NCI-H2171 treated with DMSO at 0.1 percent for 48 hours (cell line): ENCODE measurements around the gene GCGR.

ENCODE experiments used
- DNase-seq: peaks from one replicate; lab custom pipeline; 2025; lab: John Stamatoyannopoulos, UW

GCGR gene

GRCh38 chr17:81849457-81849856 is 45.5 kb downstream of the GCGR start:
- DNase-seq: no peak

GRCh38 chr17:81851423-81851822 is 47.5 kb downstream of the GCGR start:
- no peak for DNase-seq

GRCh38 chr17:81852237-81852636 is 48.3 kb downstream of the GCGR start:
- no peak for DNase-seq

DNA sequence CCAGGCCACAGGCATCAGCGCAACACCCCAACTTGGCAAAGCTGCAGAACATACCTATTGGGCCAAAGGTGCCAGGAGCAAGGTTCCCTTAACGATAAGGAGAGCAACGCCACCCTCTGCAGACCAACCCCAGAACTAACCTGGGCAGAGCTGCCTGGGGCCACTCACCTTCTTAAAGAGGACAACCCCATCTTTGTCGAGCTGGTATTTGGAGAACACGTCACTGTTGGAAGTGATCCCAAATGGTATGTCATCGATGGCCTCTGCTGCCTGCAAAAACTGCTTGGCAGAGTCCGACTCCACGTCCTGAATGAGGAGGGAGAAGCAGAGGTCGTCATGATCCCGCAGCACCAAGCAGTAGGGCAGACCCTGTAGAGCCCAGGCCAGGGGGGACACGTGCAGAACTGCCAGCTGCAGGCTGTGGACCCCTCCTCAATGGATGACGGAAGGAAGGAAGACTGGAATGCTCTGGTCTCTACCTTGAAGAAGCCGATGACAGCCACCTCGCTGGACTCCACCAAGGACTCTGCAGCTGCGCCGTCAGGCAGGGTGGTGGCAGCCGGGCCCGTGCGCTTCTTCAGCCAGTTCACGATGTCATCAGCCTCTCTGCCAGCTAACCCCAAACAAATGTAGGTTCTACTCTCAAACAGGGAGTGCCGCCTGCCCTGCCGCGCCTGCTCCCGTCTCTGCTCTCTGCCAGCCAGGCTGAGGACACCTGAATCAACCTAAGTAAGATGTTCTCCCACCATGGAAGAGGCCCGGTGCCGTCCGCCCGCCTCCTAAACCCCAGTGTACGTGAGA is 51.2 kb downstream of the GCGR start:
- no peak for DNase-seq

DNA sequence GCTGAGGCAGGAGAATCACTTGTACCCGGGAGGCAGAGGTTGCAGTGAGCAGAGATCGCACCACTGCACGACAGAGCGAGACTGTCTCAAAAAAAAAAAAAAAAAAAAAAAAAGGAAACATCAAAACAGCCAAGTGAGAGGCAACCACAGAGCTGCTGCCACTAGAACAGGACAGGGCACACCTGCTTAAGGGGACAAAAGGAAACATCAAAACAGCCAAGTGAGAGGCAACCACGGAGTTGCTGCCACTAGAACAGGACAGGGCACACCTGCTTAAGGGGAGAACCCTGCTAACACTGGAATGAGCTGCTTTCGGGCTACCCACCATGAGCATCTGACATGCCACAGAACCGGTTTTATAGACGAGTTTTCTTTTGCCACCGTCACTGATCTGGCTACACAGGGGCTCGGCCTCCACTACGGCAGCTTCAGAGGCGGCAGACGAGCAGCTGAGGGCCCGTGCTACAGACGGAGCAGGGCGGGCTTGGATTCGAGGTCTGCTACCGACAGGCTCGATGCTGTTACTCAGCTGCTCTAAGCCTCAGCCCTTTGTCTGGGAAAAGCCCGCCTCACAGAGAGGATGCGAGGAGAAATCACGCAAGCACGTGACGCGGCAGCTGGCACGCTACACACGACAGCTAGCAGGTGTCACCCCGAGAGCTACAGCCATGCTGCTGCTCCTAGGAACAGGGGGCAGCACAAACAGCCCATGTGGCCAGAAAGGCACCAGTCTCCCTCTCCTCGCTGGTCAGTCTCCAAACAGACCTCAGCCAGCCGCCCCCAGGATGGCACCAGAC is 54.4 kb downstream of the GCGR start:
- DNase-seq: no peak

DNA sequence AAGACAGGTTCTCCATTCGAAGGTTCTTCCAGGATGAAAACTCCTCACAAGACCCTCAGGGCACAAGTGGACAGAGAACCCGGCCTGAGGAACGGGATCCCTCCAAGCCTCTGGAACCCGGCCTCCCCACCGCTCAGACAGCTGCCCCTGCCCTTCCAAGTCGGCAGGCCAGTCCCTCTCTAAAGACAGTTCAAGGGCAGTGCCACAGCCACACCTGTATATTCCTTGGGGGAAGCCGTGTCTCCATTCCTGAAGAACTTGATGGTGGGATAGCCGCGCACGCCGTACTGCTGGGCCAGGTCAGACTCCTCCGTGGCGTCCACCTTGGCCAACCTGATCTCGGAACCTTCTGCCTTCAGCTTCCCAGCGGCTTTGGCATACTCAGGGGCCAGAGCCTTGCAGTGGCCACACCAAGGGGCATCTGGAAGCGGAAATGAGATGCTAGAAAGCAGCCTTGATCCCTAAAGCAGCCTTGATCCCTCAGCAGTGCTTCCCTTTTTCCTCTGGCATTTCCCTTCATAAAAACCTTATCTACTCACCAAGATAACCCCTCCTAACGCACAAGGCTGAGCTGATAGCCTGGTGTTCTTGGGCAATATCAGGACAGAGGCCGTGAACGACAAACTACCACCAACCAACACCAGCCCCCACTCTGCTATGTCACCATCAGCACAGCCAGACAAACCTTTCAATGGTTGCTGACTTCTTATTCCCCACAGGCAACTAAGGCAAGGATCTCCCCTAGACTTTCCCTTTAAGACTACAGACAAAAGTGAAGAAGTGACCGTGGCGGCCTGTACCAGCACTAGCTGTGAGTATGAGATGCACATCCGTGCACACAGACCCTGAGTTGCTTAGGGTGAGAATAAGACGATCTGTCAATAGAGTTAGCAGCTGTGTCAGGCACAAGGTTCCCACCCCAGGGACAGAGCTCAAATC is 55.3 kb downstream of the GCGR start:
- no peak for DNase-seq

DNA sequence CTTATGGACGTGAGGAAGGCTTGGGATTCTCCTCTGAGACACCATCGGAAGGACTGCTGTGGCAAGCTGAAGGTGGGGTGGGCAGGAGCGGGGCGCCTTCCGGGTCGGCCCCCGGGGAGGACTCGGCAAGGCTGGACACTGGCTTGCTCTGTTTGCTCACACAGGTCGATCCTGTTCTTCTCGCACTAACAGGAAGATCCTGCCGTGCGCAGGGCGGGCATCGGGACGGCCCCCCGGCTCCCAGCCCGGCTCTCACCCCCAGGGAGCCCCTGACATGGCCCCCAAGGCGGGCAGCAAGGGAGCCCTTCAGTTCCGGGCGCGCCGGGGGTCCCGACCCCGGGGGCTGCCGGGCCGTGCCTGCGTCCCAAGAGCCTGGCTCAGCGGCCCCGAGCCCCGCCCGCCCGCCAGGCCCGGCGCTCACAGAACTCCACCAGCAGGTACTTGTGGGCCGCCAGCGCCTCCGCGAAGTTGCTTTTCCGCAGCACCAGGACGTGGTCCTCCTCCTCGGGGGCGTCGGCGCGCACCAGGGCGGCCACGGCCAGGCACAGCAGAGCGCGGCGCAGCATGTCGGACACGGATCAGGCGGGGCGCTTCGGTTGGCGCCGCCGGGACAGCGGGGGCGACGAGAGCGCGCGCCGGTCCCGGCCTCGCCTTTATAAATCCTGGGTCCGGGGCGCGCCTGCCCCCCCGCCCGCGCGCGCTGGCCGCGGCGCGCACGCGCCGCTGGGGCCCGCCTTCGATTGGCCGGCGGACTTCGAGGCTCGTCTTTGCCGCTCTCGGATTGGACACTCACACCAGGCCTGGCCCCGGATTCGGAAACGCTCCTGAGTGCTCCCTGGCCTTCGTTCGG is 56.2 kb downstream of the GCGR start, which contains the start of gene P4HB:
Gene P4HB, minus strand, starts transcription at position 630 of the 850 bp plus-strand sequence. Its CDS starts 64 bp downstream, at position 566.
- no peak for DNase-seq

DNA sequence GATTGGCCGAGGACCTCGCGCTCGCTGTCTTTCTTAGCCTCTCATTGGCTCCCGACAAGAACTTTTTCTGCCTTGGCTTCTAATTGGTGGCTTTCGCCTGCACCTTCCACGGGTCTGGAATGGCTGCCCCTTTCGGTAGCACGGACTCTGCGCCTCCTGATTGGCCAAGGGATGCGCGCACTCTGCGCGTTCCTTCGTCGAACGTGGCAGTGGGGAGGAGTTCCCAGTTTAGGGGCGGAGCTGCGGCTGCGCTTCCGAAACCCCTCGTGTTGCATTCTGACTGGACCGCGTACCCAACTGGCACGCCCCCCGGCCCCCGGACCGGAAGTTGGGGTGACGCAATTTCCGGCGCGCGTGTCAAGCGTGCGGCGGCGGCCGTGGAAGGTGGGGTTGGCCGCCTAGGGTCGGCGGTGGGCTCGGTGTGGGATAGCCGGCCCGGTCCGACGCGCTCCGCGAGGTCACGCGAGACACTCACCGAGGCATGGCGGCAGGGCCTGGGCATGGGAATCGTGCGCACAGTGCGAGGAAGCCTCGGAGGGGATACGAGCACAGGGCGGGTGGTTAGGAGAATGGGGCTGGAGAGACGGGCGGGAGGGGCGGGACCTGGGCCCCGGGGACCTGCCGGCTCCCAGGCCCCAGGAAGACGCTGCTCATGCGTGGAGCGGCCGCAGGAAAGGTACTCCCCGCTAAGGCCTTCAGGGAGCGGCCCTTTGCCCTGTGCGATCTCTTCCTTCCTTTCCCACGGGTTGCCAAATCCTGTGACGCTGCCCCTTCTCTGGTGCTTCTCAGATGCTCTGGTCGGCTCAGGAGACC is 57.0 kb downstream of the GCGR start:
- peak; percentile 100 for DNase-seq

DNA sequence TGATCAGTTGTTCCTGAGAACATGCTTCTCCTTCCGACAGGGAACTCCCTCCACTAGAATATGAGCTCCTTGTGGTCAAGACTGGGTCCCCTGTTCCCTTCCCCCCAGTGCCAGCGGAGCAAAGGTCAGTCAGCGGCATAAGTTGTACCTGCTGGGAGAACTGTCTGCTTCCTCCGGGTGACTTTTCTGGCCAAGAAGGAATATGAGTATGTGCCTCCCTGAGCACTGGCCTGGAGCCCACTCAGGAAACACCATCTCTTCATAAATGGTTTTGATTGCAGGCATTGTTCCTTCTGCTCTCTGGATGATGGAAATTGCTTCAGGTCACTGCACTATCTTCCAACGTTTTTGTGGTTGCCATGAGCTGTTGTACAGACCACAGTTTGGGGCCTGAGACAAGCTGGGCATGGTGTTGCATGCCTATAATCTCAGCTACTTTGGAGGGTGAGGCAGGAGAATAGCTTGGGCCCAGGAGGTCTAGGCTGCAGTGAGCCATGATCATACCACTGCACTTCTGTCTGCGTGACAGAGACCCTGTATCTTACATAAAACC is 59.2 kb downstream of the GCGR start:
- DNase-seq: no peak
